Measurements from ENCODE around the gene DAPK1.

DAPK1 gene

DNA sequence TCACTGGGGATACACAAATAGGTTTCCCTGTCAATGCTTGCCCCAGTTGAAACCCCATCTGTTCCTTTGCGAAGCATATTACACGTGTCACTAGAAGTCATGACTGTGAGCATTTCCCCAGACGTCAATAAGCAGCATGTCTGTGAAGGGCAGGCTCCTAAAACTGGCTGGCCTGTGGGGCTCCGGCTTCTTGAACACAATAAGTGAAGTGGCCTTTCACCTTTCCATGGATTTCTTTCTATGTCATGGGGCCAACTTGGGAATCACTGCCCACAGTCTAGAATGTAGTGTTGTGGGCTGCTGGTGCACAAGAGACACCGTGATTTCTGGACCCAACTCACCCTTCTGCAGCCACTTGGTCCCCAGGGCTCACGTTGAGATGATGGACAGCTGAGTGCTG is 167.8 kb downstream of the DAPK1 start:
- no peak overlapping the region for H3K4me3 ChIP-seq
- H3K9ac ChIP-seq: no peak overlapping the region
- TF ChIP-seq Cebpa-rat (IDR thresholded peaks at IDR 0.05): no peak
- no peaks in the 10 kb centered on the region for H3K4me1 ChIP-seq
- no peaks in the 10 kb centered on the region for H3K36me3 ChIP-seq
- H3K27me3 ChIP-seq: no peaks in the 10 kb centered on the region
- H4K20me1 ChIP-seq: no peaks in the 10 kb centered on the region
- H3K4me2 ChIP-seq: no peak overlapping the region
- no peak overlapping the region for H3K27ac ChIP-seq
- peaks cover 14% of the 10 kb centered on the region for H3K9me3 ChIP-seq

GRCh38 chr9:87667164-87667738 is 169.6 kb downstream of the DAPK1 start:
- H3K4me3 ChIP-seq: no peak overlapping the region
- no peaks in the 10 kb centered on the region for H3K4me1 ChIP-seq
- no peaks in the 10 kb centered on the region for H4K20me1 ChIP-seq
- no peaks in the 10 kb centered on the region for H3K36me3 ChIP-seq
- no peak for TF ChIP-seq Cebpa-rat (IDR thresholded peaks at IDR 0.05)
- H3K4me2 ChIP-seq: no peak overlapping the region
- H3K27me3 ChIP-seq: no peaks in the 10 kb centered on the region
- peaks cover 14% of the 10 kb centered on the region for H3K9me3 ChIP-seq
- no peak overlapping the region for H3K9ac ChIP-seq
- no peak overlapping the region for H3K27ac ChIP-seq

DNA sequence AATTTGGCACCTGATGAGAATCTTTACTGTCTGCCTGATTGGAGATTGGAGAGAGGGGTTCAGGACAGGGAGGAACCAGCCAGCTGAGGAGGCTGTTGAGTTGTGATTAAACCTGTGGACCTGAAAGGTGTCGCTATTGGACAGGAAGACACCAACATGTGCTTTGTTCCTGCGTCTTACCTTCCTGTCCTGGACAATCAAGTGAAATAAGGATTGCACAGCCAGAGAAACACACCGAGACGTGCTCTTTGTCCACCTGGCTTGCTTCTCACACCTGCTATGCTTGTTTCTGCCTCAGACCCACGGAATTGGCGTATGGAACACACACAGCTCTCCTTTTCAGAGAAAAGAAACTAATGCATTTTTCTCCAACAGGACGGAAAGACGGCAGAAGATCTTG is 170.6 kb downstream of the DAPK1 start:
- Histone ChIP-seq H4K20me1 (no peaks in the 10 kb centered on the region), H3K36me3 (no peaks in the 10 kb centered on the region), H3K4me2 (no peak overlapping the region), H3K4me3 (no peak overlapping the region), H3K27me3 (no peaks in the 10 kb centered on the region), H3K9me3 (peaks cover 14% of the 10 kb centered on the region), H3K27ac (no peak overlapping the region), H3K4me1 (no peaks in the 10 kb centered on the region), H3K9ac (no peak overlapping the region)
- TF ChIP-seq Cebpa-rat (IDR thresholded peaks at IDR 0.05): no peak

- Histone ChIP-seq H3K4me1 (no peaks in the 10 kb centered on the region), H3K27me3 (no peaks in the 10 kb centered on the region), H4K20me1 (no peaks in the 10 kb centered on the region), H3K36me3 (no peaks in the 10 kb centered on the region), H3K27ac (no peak overlapping the region), H3K9ac (no peak overlapping the region), H3K4me2 (no peak overlapping the region), H3K9me3 (peaks cover 14% of the 10 kb centered on the region), H3K4me3 (no peak overlapping the region)
- TF ChIP-seq Cebpa-rat (IDR thresholded peaks at IDR 0.05): no peak
Measured at GRCh38 chr9:87668722-87669121, 171.1 kb downstream of the DAPK1 start.

DNA sequence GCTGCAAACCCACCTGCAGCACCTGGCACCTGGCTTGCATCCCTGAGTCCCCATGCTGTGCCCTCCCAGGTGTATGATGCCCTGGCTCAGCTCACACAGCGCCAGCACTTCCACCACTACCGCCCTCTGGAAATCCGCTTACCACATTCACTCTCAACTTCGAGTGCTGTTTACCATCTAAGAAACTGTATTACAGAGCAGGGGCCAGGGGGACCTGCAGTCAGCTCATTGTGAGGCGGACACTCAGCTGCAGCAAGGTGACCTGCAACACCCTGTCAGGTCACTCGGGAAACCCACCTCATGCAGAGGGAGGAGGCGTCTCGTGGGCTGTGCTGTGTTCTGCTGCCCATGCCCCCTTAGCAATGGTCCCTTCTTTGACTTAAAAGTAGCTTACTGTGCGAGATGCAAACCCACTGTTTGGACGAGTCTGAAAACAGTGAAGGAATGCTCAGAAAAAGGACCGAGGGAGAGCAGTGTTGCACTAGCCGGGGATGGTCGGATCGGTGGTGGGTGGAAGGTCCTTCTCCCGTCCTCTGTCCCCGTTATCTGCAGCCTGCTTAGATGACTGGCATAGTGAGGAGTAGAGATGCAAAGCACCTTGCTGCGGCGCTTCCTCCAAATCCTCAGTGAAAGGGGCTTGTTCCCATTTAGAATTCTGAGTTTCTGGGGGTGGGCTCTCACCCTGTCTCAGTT is 173.1 kb downstream of the DAPK1 start:
- Histone ChIP-seq H3K4me1 (no peaks in the 10 kb centered on the region), H3K27me3 (no peaks in the 10 kb centered on the region), H4K20me1 (no peaks in the 10 kb centered on the region), H3K9ac (no peak overlapping the region), H3K27ac (no peak overlapping the region), H3K4me3 (no peak overlapping the region), H3K36me3 (no peaks in the 10 kb centered on the region), H3K9me3 (peaks cover 14% of the 10 kb centered on the region), H3K4me2 (no peak overlapping the region)
- TF ChIP-seq Cebpa-rat (IDR thresholded peaks at IDR 0.05): no peak

DNA sequence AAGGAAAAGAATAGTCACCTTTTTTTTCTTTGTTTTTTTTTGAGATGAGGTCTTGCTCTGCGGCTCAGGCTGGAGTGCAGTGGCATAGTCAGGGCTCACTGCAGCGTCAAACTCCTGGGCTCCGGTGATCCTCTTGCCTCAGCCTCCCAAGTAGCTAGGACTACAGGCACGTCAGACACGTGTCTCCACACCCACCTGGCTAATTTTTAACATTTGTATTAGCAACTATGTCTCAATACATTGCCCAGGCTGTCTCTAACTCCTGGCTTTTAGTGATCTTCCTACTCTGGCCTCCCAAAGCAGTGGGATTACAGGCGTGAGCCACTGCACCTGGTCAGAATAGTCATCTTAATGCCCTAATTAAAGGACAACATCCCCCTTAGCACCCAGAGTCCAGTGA is 173.8 kb downstream of the DAPK1 start:
- TF ChIP-seq Cebpa-rat (IDR thresholded peaks at IDR 0.05): no peak
- Histone ChIP-seq H3K27ac (no peak overlapping the region), H3K36me3 (no peaks in the 10 kb centered on the region), H3K9me3 (peaks cover 14% of the 10 kb centered on the region), H3K4me3 (no peak overlapping the region), H3K9ac (no peak overlapping the region), H3K27me3 (no peaks in the 10 kb centered on the region), H4K20me1 (no peaks in the 10 kb centered on the region), H3K4me1 (no peaks in the 10 kb centered on the region), H3K4me2 (no peak overlapping the region)

GRCh38 chr9:87671925-87672324 is 174.3 kb downstream of the DAPK1 start:
- Histone ChIP-seq H4K20me1 (no peaks in the 10 kb centered on the region), H3K9ac (no peak overlapping the region), H3K27ac (no peak overlapping the region), H3K27me3 (no peaks in the 10 kb centered on the region), H3K36me3 (no peaks in the 10 kb centered on the region), H3K4me3 (no peak overlapping the region), H3K9me3 (peaks cover 10% of the 10 kb centered on the region), H3K4me2 (no peak overlapping the region), H3K4me1 (no peaks in the 10 kb centered on the region)
- TF ChIP-seq Cebpa-rat (IDR thresholded peaks at IDR 0.05): no peak

GRCh38 chr9:87672586-87672985 is 174.9 kb downstream of the DAPK1 start:
- H3K27me3 ChIP-seq: no peaks in the 10 kb centered on the region
- H3K4me3 ChIP-seq: no peak overlapping the region
- H3K36me3 ChIP-seq: no peaks in the 10 kb centered on the region
- no peak overlapping the region for H3K4me2 ChIP-seq
- 0 out of 2 replicates have a peak, but pooled peaks cover 3% of the 10 kb centered on the region for H3K9me3 ChIP-seq
- H3K9ac ChIP-seq: no peak overlapping the region
- H3K27ac ChIP-seq: no peak overlapping the region
- no peaks in the 10 kb centered on the region for H3K4me1 ChIP-seq
- TF ChIP-seq Cebpa-rat (IDR thresholded peaks at IDR 0.05): no peak
- H4K20me1 ChIP-seq: no peaks in the 10 kb centered on the region

DNA sequence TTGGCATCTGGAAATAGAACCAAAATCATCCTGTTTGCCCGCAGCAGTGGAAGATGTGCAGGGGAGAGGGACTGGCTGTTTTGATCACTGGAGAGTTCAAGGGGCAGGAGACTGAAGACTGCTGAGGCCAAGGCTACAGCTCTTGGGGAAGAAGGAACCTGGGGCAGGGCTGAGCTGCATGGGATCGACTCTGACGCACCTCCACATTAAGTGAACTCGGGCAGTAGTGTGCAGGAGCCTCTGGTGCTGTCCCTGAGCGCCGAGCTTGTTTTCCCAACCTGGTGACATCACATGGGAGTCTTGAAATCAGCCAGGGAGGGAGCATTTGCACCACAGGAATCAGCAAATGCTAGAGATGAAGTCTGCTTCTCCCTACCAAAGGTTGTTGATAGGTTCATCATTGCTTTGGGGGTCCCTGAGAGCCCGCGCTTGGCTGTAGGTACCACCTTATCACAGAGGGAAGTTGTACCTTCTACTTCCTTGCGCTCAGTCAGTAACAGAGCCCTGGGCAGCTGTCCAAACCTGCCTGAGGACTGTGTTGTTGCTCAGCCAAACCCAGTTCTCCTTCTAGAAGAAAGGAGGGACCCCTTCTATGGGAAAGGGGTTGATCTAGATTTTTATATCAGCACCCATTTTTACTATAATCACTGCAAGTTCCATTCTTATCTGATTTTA is 175.9 kb downstream of the DAPK1 start:
- Histone ChIP-seq H3K9me3 (no peaks in the 10 kb centered on the region), H4K20me1 (no peaks in the 10 kb centered on the region), H3K9ac (no peak overlapping the region), H3K4me3 (no peak overlapping the region), H3K27ac (no peak overlapping the region), H3K36me3 (no peaks in the 10 kb centered on the region), H3K4me2 (no peak overlapping the region), H3K27me3 (no peaks in the 10 kb centered on the region), H3K4me1 (no peaks in the 10 kb centered on the region)
- TF ChIP-seq Cebpa-rat (IDR thresholded peaks at IDR 0.05): no peak

GRCh38 chr9:87674565-87675299 is 177.1 kb downstream of the DAPK1 start:
- no peaks in the 10 kb centered on the region for H4K20me1 ChIP-seq
- H3K4me1 ChIP-seq: no peaks in the 10 kb centered on the region
- no peaks in the 10 kb centered on the region for H3K9me3 ChIP-seq
- H3K27me3 ChIP-seq: no peaks in the 10 kb centered on the region
- H3K4me2 ChIP-seq: no peak overlapping the region
- no peak overlapping the region for H3K9ac ChIP-seq
- H3K36me3 ChIP-seq: no peaks in the 10 kb centered on the region
- no peak overlapping the region for H3K4me3 ChIP-seq
- TF ChIP-seq Cebpa-rat (IDR thresholded peaks at IDR 0.05): no peak
- H3K27ac ChIP-seq: no peak overlapping the region

Measured in BLaER1 (cell line).